ENCODE data around the gene PLXNA4. TPM values are rescaled to one million over a fixed set of nuclear protein-coding genes. Genes with fewer than 3 reads are reported as not detected.

PLXNA4 gene
- total RNA-seq, 4 donors from 2014 or later = 1.1 to 2.8 (median 1.4) TPM

- Histone ChIP-seq H3K4me3 (no peak overlapping the region), H3K27me3 (no peaks in the 10 kb centered on the region), H3K9me3 (peaks cover 6 to 10% of the 10 kb centered on the region in 2 donors), H3K27ac (no peak overlapping the region), H3K4me1 (no peaks in the 10 kb centered on the region), H3K36me3 (no peaks in the 10 kb centered on the region)
- in situ Hi-C loops (cut with MboI; ENCODE audit: low pct_ligation_motif_present in 1 of 4, low pct_unique_long_range_greater_than_20kb in 1 of 4, low sequenced_read_pairs in 3 of 4) (no loop called here), intact Hi-C loops (cut with DNase I; ENCODE audit: low total_unique reads) (no loop called here)
- WGBS, 2 donors (ENCODE audit: low coverage in 1 of 2) = 80 to 100% methylated on average over 1 to 3 of the region's 3 CpGs
- no peak for DNase-seq
- no peak for TF ChIP-seq CTCF (IDR thresholded peaks at IDR 0.05)
Measured at GRCh38 chr7:132191418-132191817, 384.9 kb downstream of the PLXNA4 start.

- no peak overlapping the region for H3K4me3 ChIP-seq
- peaks cover 6 to 10% of the 10 kb centered on the region in 2 donors for H3K9me3 ChIP-seq
- in situ Hi-C loops (cut with MboI; ENCODE audit: low pct_ligation_motif_present in 1 of 4, low pct_unique_long_range_greater_than_20kb in 1 of 4, low sequenced_read_pairs in 3 of 4) (no loop called here), intact Hi-C loops (cut with DNase I; ENCODE audit: low total_unique reads) (no loop called here)
- no peak for DNase-seq
- TF ChIP-seq CTCF (IDR thresholded peaks at IDR 0.05) (no peak), POLR2AphosphoS5 (IDR thresholded peaks at IDR 0.05) (no peak), POLR2A (IDR thresholded peaks at IDR 0.05) (no peak), EP300 (IDR thresholded peaks at IDR 0.05; ENCODE audit: low read depth) (no peak)
- H3K27me3 ChIP-seq = no peaks in the 10 kb centered on the region
- no peak overlapping the region for H3K27ac ChIP-seq
- no peaks in the 10 kb centered on the region for H3K36me3 ChIP-seq
- H3K4me1 ChIP-seq = no peaks in the 10 kb centered on the region
- 79 to 96% methylated on average over 4 to 7 of the region's 7 CpGs for WGBS, 2 donors (ENCODE audit: low coverage in 1 of 2)
Measured at GRCh38 chr7:132190683-132191082, 385.6 kb downstream of the PLXNA4 start.

- peaks cover 6 to 10% of the 10 kb centered on the region in 2 donors for H3K9me3 ChIP-seq
Measured at GRCh38 chr7:132189881-132190280, 386.4 kb downstream of the PLXNA4 start.

GRCh38 chr7:132187869-132188789 lies 388.1 kb downstream of the PLXNA4 start:
- WGBS, 2 donors (ENCODE audit: low coverage in 1 of 2) = 52% methylated on average over 4 of the region's 4 CpGs; no CpG with 5 or more reads in 1 of the 2 donors
- H3K27me3 ChIP-seq = no peaks in the 10 kb centered on the region
- H3K4me3 ChIP-seq = no peak overlapping the region
- no peak overlapping the region for H3K27ac ChIP-seq
- no peak for DNase-seq
- TF ChIP-seq EP300 (IDR thresholded peaks at IDR 0.05; ENCODE audit: low read depth) (no peak), POLR2AphosphoS5 (IDR thresholded peaks at IDR 0.05) (no peak), POLR2A (IDR thresholded peaks at IDR 0.05) (no peak), CTCF (IDR thresholded peaks at IDR 0.05) (no peak)
- H3K36me3 ChIP-seq = no peaks in the 10 kb centered on the region
- in situ Hi-C loops (cut with MboI; ENCODE audit: low pct_ligation_motif_present in 1 of 4, low pct_unique_long_range_greater_than_20kb in 1 of 4, low sequenced_read_pairs in 3 of 4) = no loop called here
- no peaks in the 10 kb centered on the region for H3K4me1 ChIP-seq
- intact Hi-C loops (cut with DNase I; ENCODE audit: low total_unique reads) = no loop called here
- H3K9me3 ChIP-seq = peaks cover 6 to 10% of the 10 kb centered on the region in 2 donors

More at GRCh38 chr7:132189881-132190280, 386.4 kb downstream of the PLXNA4 start:
- in situ Hi-C loops (cut with MboI; ENCODE audit: low pct_ligation_motif_present in 1 of 4, low pct_unique_long_range_greater_than_20kb in 1 of 4, low sequenced_read_pairs in 3 of 4) = no loop called here
- no peak for DNase-seq
- no peak overlapping the region for H3K27ac ChIP-seq
- no peak overlapping the region for H3K4me3 ChIP-seq
- H3K4me1 ChIP-seq = no peaks in the 10 kb centered on the region
- no peaks in the 10 kb centered on the region for H3K27me3 ChIP-seq
- no peaks in the 10 kb centered on the region for H3K36me3 ChIP-seq
- intact Hi-C loops (cut with DNase I; ENCODE audit: low total_unique reads) = no loop called here
- TF ChIP-seq POLR2A (IDR thresholded peaks at IDR 0.05) = no peak
- no peak for TF ChIP-seq POLR2AphosphoS5 (IDR thresholded peaks at IDR 0.05)
